Nucleus accumbens (tissue), 56 donors: ENCODE results near the gene RAB11FIP3.

Source experiments
- DNase-seq, 56 donors: peaks; one replicate each; lab custom pipeline; 2025; lab: John Stamatoyannopoulos, UW

The RAB11FIP3 gene

GRCh38 chr16:525520-526180, 100.2 kb downstream of the RAB11FIP3 start:
- DNase-seq: peak in 29 of 56 donors; percentile 11 to 81 (median 41)

GRCh38 chr16:526181-527014, 100.9 kb downstream of the RAB11FIP3 start:
- peak in 13 of 56 donors; percentile 36 to 62 (median 55) for DNase-seq

GRCh38 chr16:527015-527903, 101.8 kb downstream of the RAB11FIP3 start, which contains the start of gene CAPN15:
CAPN15 (plus strand) TSS chr16:527712; CDS start chr16:546839, 19,127 bp downstream.
- DNase-seq: peak in 54 of 56 donors; percentile 40 to 95 (median 84)

GRCh38 chr16:528111-529011, 102.9 kb downstream of the RAB11FIP3 start:
- peak in 1 of 56 donors; percentile 8 for DNase-seq

- DNase-seq: no peak
These were observed 103.6 kb downstream of the RAB11FIP3 start for GRCh38 chr16:529012-529575.

GRCh38 chr16:530111-530817, 104.8 kb downstream of the RAB11FIP3 start:
- no peak for DNase-seq

GRCh38 chr16:531494-532125, 106.2 kb downstream of the RAB11FIP3 start:
- no peak for DNase-seq

GRCh38 chr16:533391-534123, 108.1 kb downstream of the RAB11FIP3 start:
- peak in 5 of 56 donors; percentile 3 to 51 (median 24) for DNase-seq

- no peak for DNase-seq
These were observed 108.7 kb downstream of the RAB11FIP3 start for GRCh38 chr16:534135-534534.

GRCh38 chr16:534856-535445, 109.5 kb downstream of the RAB11FIP3 start:
- no peak for DNase-seq

GRCh38 chr16:535446-536405, 110.3 kb downstream of the RAB11FIP3 start:
- DNase-seq: no peak

- DNase-seq: no peak
These were observed 111.3 kb downstream of the RAB11FIP3 start for GRCh38 chr16:536746-537145.

GRCh38 chr16:537415-538335, 112.2 kb downstream of the RAB11FIP3 start:
- no peak for DNase-seq

- no peak for DNase-seq
These were observed 114.6 kb downstream of the RAB11FIP3 start for GRCh38 chr16:539901-540530.
